Breast epithelium (tissue), 4 donors: Measurements from ENCODE around the gene LILRA6. TPM values are rescaled to one million over a fixed set of nuclear protein-coding genes. Genes with fewer than 3 reads are reported as not detected.
"Not testable (repeated sequence)": the region's sequence is repeated elsewhere in the genome, so short reads cannot be mapped to it uniquely, and the experiment has no call there.

Source experiments
- DNase-seq, 2 donors: peaks; one replicate each; pipeline ENCODE4 v3.0.0-alpha.2; 2019; ENCODE audit warnings: low spot score in 2 of 2
- H3K27ac ChIP-seq, 2 donors: fragments of 200-600 bp; sonication (generic) in 1 of 2; one replicate each; pipeline ENCODE4 v1.5.1; 2016 to 2019; ENCODE audit warnings: mild to moderate bottlenecking in 1 of 2
- H3K27me3 ChIP-seq, 2 donors: fragments of 200-600 bp; sonication (generic) in 1 of 2; one replicate each; pipeline versions ENCODE4 v1.5.1 to v1.6.0; 2017 to 2019; ENCODE audit warnings: control low read depth in 1 of 2, mild to moderate bottlenecking in 1 of 2
- H3K36me3 ChIP-seq: fragments of 200-600 bp; one replicate; pipeline ENCODE4 v1.5.1; 2019
- H3K4me1 ChIP-seq, 2 donors: fragments of 200-600 bp; sonication (generic); one replicate each; pipeline ENCODE4 v1.5.1; 2016 to 2019; ENCODE audit warnings: control low read depth in 1 of 2
- H3K4me3 ChIP-seq, 3 donors: fragments of 200-600 bp; sonication (generic); 1 replicate in 2 of 3; 2 replicates in 1 of 3; pipeline ENCODE4 v1.5.1; 2016 to 2019; ENCODE audit warnings: mild to moderate bottlenecking in 3 of 3, moderate library complexity in 2 of 3
- H3K9me3 ChIP-seq, 2 donors: fragments of 200-600 bp; sonication (generic) in 1 of 2; one replicate each; pipeline ENCODE4 v1.5.1; 2016 to 2019; ENCODE audit warnings: control low read depth in 1 of 2
- CTCF ChIP-seq, 3 donors: fragments of 450-650 bp; IDR thresholded peaks; one replicate each; pipeline ENCODE4 v1.5.1; 2016 to 2017; ENCODE audit warnings: antibody characterized with exemption in 3 of 3, mild to moderate bottlenecking in 3 of 3, moderate library complexity in 3 of 3
- POLR2A ChIP-seq: fragments of 450-650 bp; IDR thresholded peaks from one replicate; pipeline ENCODE4 v1.6.1; 2016; ENCODE audit warnings: antibody characterized with exemption, mild to moderate bottlenecking, moderate library complexity
- POLR2AphosphoS5 ChIP-seq, 3 donors: sonication (generic); formaldehyde crosslinking; IDR thresholded peaks; one replicate each; pipeline ENCODE4 v1.6.1; 2017; ENCODE audit warnings: antibody characterized with exemption in 3 of 3
- intact Hi-C: fragments of 100-400 bp; cut with DNase I; formaldehyde crosslinking; loops from one replicate; pipeline ENCODE4 v1.15.1; 2023; ENCODE audit warnings: low total_unique reads
- total RNA-seq, 3 donors: library from RNA; depleted of rRNA; stranded (reverse); fragments of >200 nt; gene quantifications; one replicate each; pipeline ENCODE4 v1.1.0, GENCODE V29; 2016

LILRA6 gene
- total RNA-seq, 3 donors from 2014 or later, result 1.3 to 2.9 (median 1.8) TPM

- TF ChIP-seq POLR2AphosphoS5 (IDR thresholded peaks at IDR 0.05) (peak; percentile 36 to 77 (median 62)), CTCF (IDR thresholded peaks at IDR 0.05) (no peak)
- Histone ChIP-seq H3K36me3 (peaks cover 4% of the 10 kb centered on the region), H3K27ac (peak overlapping the region; percentile 73 to 96), H3K4me3 (peak overlapping the region in 1 of 3 donors; percentile 45), H3K27me3 (no peaks in the 10 kb centered on the region), H3K4me1 (peaks cover 0 to 18% of the 10 kb centered on the region in 2 donors), H3K9me3 (no peaks in the 10 kb centered on the region)
- peak in 1 of 2 donors; percentile 62 for DNase-seq
- intact Hi-C loops, result loop anchor here (1.0 kb wide), 1 partner anchor 25 kb away; no protein-coding TSS in a partner anchor
These were observed 34.4 kb downstream of the LILRA6 start for GRCh38 chr19:54207983-54208783.

GRCh38 chr19:54207676-54207982 lies 35.0 kb downstream of the LILRA6 start:
- no peak for DNase-seq
- Histone ChIP-seq H3K36me3 (peaks cover 4% of the 10 kb centered on the region), H3K27ac (peak overlapping the region; percentile 73 to 96), H3K4me1 (peaks cover under 1 to 18% of the 10 kb centered on the region in 2 donors), H3K4me3 (peak overlapping the region in 1 of 3 donors; percentile 45), H3K27me3 (no peaks in the 10 kb centered on the region), H3K9me3 (no peaks in the 10 kb centered on the region)
- intact Hi-C loops, result no loop called here
- TF ChIP-seq POLR2A (no peak), CTCF (IDR thresholded peaks at IDR 0.05) (no peak), POLR2AphosphoS5 (IDR thresholded peaks at IDR 0.05) (no peak)

- H3K36me3 ChIP-seq, H3K9me3 ChIP-seq, intact Hi-C loops, DNase-seq, H3K27me3 ChIP-seq: not testable (repeated sequence)
- peak overlapping the region; percentile 73 to 96 for H3K27ac ChIP-seq
- H3K4me3 ChIP-seq, result peak overlapping the region in 1 of 3 donors; percentile 45
- H3K4me1 ChIP-seq, result peaks cover 5 to 18% of the 10 kb centered on the region in 2 donors
These were observed 35.4 kb downstream of the LILRA6 start for GRCh38 chr19:54207193-54207592.

- Histone ChIP-seq H3K27ac (peak overlapping the region; percentile 36 to 96), H3K27me3 (no peaks in the 10 kb centered on the region), H3K36me3 (peaks cover 4% of the 10 kb centered on the region), H3K9me3 (no peaks in the 10 kb centered on the region), H3K4me1 (peaks cover 9 to 18% of the 10 kb centered on the region in 2 donors), H3K4me3 (peak overlapping the region in 1 of 3 donors; percentile 45)
- DNase-seq, result no peak
- intact Hi-C loops, result no loop called here
- no peak for TF ChIP-seq POLR2A
- TF ChIP-seq CTCF (IDR thresholded peaks at IDR 0.05), result no peak
- TF ChIP-seq POLR2AphosphoS5 (IDR thresholded peaks at IDR 0.05), result no peak
These were observed 35.8 kb downstream of the LILRA6 start for GRCh38 chr19:54206831-54207177.

- H3K27ac ChIP-seq, result peak overlapping the region; percentile 36 to 96
- H3K27me3 ChIP-seq, result no peaks in the 10 kb centered on the region
- no peaks in the 10 kb centered on the region for H3K9me3 ChIP-seq
- no peak for DNase-seq
- no peak for TF ChIP-seq CTCF (IDR thresholded peaks at IDR 0.05)
- no peak for TF ChIP-seq POLR2AphosphoS5 (IDR thresholded peaks at IDR 0.05)
- TF ChIP-seq POLR2A, result no peak
- intact Hi-C loops, result no loop called here
- H3K4me3 ChIP-seq, result peak overlapping the region in 1 of 3 donors; percentile 45
- peaks cover 4% of the 10 kb centered on the region for H3K36me3 ChIP-seq
- peaks cover 13 to 18% of the 10 kb centered on the region in 2 donors for H3K4me1 ChIP-seq
These were observed 36.4 kb downstream of the LILRA6 start for GRCh38 chr19:54206030-54206830.
